Umbilical cord (tissue), 2 donors: ENCODE measurements around the gene MYMX. TPM values are rescaled to one million over a fixed set of nuclear protein-coding genes. Genes with fewer than 3 reads are reported as not detected.
"Not testable (repeated sequence)": the region's sequence is repeated elsewhere in the genome, so short reads cannot be mapped to it uniquely, and the experiment has no call there.

ENCODE experiments used
- DNase-seq: peaks from one replicate; pipeline ENCODE4 v3.0.0-alpha.2; 2015; ENCODE audit warnings: low spot score
- total RNA-seq: library from RNA; depleted of rRNA; stranded (reverse); fragments of >200 nt; gene quantifications from one replicate; pipeline ENCODE4 v1.2.3, GENCODE V29; 2014; ENCODE audit warnings: low replicate concordance; ENCODE audit not compliant: insufficient read depth

Gene MYMX
- total RNA-seq, 1 donor from 2014 or later = not detected

DNA sequence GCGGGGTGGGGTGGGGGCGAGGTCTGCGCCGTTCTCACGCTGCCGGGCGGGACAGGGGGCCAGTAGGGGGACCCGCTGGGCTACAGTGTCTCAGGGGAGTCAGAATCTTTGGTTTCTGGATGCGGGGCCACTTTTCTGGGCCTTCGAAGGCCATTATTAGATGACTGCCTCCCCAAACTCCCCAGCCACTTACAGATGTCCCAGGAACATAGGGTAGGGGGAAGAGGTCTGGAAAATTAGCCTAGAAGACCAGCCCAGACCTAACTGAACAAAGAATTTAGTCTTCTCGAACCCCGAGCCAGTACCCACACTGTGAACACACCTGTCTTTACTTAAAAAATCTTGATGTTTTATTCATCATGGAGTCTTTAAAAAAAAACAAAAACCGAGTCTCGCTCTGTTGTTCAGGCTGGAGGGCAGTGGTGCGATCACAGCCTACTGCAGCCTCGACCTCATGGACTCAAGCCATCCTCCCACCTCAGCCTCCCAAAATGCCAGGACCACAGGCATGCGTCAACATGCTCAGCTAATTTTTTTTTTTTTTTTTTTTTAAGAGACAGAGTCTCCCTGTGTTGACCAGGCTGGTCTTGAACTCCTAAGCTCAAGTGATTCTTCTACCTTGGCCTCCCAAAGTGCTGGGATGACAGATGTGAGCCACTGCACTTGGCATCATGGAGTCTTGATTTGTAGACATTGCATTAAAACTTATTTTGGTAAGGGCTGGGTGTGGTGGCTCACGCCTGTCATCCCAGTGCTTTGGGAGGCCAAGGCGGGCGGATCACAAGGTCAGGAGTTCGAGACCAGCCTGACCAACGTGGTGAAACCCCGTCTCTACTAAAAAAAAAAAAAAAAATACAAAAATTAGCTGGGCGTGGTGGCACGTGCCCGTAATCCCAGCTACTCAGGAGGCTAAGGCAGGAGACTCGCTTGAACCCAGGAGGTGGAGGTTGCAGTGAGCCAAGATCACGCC is 3.4 kb downstream of the MYMX start:
- DNase-seq = no peak

DNA sequence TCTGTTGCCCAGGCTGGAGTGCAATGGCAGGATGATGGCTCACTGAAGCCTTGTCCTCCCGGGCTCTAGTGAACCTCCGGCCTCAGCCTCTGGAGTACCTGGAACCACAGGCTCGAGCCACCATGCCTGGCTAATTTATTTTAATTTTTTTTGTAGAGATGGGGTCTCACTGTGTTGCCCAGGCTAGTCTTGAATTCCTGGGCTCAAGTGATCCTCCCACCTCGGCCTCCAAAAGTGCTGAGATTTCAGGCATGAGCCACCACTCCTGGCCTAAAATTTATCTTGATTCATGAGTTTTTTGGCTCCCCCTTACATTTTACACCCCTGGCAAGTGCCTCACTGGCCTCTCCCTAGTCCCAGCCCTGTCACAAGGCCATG is 4.2 kb downstream of the MYMX start:
- no peak for DNase-seq

- DNase-seq = peak; percentile 76
Measured at GRCh38 chr6:44221291-44221960, 4.7 kb downstream of the MYMX start.

DNA sequence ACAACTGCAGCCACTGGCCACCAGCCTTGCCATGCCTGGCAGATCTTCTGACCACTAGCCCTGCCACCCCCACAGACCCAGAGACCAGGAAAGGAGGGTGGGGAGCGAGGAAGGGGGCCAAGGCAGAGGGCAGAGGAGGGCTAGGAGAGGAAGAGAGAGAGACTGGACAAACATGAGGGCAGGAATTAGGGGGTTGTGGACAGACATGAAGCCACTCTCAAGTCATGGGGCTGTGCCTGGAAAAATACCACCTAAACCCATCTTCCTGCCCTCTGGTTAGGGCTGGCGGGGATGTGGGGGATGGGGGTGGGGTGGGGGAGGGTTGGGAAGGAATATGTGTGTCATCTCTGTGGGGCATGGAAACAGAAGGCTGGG is 5.2 kb downstream of the MYMX start:
- no peak for DNase-seq

GRCh38 chr6:44222486-44223318 is 6.0 kb downstream of the MYMX start:
- DNase-seq = no peak

DNA sequence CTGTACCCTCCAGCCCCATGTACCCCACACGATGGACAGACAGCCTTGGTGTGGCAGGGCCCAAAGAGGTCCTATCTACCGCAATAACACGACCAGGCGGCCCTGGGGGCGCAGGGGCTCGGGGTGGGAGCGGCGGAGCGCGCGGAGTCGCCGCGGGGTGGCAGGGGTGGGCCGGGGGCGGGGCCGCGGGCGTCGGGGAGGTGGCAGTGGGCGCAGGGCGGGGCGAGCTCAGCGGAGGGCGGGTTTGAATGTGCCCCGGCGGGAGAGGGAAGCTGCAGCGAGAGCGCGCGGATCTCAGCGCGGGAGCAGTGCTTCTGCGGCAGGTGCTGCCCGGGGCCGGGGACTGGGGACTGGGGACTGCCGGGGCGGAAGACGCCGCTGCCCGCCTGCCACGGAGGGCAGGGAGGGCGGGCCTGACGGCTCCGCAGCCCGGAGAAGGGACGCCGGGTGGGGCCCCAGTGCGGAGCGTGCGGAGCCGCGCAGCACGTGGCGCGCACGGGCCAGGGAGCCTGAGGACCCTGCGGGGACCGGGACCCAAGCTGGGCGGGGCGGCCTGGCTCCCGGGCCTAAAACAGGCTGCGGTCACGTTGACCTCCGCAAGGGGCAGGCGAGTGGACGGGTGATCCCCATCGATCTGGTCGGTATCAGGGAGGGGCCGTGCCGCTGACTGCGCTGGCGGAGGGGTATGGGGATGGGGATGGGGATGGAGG is 6.7 kb downstream of the MYMX start, which contains the start of gene SLC29A1:
Gene SLC29A1, plus strand, starts transcription at position 277 of the 710 bp plus-strand sequence. CDS start 3,719 bp downstream, outside the sequence.
- DNase-seq = peak; percentile 74

DNA sequence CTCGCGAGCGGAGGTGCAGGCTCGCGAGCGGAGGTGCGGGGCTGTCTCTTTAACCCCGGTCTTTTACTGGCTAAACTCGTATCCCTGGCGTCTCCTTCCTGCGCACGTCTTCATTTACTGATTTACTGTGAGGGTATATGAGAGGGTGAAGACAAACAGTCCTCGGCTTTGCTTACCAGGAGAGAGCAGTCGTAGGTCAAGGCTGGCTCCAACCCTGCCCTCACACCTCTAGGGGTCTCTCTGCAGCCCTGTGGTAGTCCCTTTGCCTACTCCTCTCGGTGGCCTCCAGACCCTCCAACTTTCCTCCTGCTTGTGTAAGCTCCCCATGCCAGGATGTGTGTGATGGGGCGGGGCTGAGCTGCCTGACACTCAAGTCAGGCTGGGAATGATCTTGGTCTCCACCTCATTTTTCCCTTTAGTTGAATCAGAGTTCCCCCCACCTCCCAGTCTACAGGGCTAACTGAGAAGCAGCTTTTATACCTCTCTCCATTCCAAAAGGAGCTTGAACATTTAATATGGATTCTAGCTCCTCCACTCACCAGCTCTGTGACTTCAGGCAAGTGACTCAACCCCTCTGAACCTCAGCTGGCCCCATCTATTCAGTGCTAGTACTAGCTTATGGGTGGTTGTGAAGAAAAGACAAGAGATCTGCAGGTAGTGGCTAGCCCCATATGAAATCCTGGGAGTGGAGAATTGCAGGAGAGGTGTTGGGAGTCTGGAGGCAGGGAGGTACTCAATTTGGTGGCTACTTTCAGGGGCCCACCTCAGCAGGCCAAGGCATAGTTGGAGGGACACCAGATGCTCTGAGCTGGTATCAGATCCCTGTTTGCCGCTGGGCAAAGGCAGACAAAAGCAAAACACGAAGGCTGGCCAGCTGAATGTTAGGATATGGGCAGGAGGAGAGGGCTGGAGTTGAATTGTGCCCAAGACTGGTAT is 7.6 kb downstream of the MYMX start:
- DNase-seq = no peak

DNA sequence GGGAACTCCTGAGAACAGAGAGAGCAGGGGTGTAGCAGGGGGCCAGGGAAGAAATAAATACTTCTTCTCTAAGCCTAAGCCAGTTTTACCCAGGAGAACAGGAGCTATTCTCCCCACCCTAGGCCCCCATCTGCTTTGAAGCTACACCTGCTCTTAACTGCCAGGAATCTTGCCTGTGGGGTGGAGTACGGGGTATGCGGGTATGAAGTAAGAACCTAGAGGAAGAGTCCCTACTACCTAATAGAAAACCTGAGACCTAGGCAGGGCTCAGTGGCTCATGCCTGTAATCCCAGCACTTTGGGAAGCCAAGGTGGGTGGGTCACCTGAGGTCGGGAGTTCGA is 8.2 kb downstream of the MYMX start:
- DNase-seq = no peak

- DNase-seq = no peak
Measured at GRCh38 chr6:44225579-44226325, 9.0 kb downstream of the MYMX start.

GRCh38 chr6:44226368-44227147 is 9.8 kb downstream of the MYMX start:
- DNase-seq = peak; percentile 65

GRCh38 chr6:44227148-44227793 is 10.5 kb downstream of the MYMX start:
- peak; percentile 64 for DNase-seq

GRCh38 chr6:44228031-44228430 is 11.3 kb downstream of the MYMX start:
- no peak for DNase-seq

- DNase-seq = no peak
Measured at GRCh38 chr6:44228433-44228832, 11.7 kb downstream of the MYMX start.

GRCh38 chr6:44228836-44229235 is 12.1 kb downstream of the MYMX start:
- DNase-seq = no peak

GRCh38 chr6:44229376-44230033 is 12.8 kb downstream of the MYMX start:
- DNase-seq = no peak

GRCh38 chr6:44230034-44230675 is 13.4 kb downstream of the MYMX start:
- no peak for DNase-seq

DNA sequence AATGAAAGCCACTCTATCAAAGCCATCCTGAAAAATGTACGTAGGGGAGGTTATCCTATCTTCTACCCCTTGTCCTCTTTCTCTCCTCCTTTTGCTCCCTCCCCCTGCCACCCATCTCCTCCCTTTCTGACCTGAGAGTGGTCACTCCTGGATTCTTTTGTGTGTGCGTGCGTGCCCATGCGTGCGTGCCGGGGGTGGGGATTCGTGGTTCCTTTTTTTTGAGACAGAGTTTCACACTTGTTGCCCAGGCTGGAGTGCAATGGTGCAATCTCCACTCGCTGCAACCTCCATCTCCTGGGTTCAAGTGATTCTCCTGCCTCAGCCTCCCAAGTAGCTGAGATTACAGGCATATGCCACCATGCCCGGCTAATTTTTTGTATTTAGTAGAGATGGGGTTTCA is 14.7 kb downstream of the MYMX start:
- DNase-seq = not testable (repeated sequence)
